Jurkat, Clone E6-1 (cell line): ENCODE results near the gene SAMD3.

Experiments used
- DNase-seq: peaks from one replicate; pipeline ENCODE4 v3.0.0-alpha.2; 2011; ENCODE audit warnings: low read depth, low spot score
- H3K4me3 ChIP-seq: 2 replicates; pipeline ENCODE4 v1.5.1; 2011; ENCODE audit warnings: mild to moderate bottlenecking, low read length, control low read depth, moderate library complexity

Gene SAMD3

DNA sequence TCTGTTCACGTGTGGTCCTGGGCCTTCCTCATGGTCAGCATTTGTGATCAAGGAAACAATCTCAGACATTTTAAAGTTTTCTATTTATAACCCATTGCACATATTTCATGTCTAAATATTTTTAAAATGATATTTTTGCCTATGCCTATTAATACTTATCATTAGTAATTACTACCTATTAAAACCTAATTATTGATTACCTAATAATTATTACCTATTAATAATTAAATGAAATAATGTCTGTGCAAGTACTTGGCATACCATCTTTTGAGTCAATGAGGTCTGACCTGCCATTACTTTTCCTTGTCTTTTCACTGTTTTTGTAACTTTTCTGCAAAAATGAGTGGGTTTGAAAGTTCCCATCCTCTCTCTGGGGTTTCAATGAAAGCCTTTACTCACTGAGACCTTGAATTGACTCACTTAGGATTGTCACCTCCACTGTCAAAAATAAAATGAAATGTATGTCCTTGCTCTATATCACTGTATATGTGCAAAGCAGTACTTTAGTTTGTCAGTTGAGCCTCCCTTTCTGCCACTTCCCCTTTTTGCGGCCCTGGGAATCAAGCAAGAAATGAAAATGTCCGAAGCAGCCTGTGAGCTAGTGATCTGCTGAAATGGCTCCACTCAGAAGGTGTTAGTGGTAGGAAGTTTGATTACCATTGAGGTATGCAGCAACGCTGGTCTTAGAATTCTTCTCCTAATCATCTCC lies 116.6 kb downstream of the SAMD3 start:
- DNase-seq = no peak
- H3K4me3 ChIP-seq = no peak overlapping the region

DNA sequence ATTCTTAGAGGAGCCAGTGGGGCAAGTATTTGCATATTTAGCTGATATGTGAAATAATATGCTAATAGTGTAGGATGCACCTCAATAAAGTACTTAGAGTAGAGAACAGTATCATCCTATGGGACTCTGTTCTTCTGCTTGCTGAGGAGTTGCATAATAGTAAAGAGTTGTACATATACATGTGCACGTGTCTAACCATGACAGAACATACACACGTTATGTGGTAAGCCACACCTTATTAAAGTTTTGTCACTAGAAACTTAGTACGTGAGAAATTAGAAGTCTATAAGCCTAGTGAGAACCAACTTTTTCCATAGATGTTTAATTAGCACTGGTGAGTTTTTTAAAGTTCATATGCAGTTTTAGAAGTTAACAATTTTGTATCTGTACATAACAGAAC lies 123.6 kb downstream of the SAMD3 start:
- DNase-seq = no peak
- no peak overlapping the region for H3K4me3 ChIP-seq

DNA sequence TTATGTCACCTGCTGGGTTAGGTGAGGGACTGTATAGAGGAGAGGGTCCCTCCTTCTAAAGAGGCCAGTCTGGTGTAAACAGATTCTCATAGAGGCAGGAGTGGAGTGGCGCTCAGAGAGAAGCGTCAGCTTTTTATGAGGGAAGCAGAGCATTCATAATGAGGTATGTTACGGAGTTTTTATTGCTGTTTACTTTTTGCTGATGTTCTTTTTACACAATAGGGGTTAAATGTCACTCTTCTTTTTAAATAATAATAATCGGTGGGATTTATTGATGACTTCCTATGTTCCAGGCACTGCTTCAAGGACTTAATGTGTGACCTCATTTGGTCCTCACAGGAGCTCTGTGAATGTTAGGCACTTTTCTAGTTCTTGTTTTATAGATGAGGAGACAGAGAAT lies 124.4 kb downstream of the SAMD3 start:
- no peak overlapping the region for H3K4me3 ChIP-seq
- no peak for DNase-seq
